Central memory CD4-positive, alpha-beta T cell (primary cell): Measurements from ENCODE around the gene ZNF664.

Experiments
- DNase-seq: peaks from one replicate; pipeline ENCODE4 v3.0.0; 2022

The ZNF664 gene

GRCh38 chr12:123991372-123991951, 18.4 kb downstream of the ZNF664 start:
- DNase-seq: no peak

DNA sequence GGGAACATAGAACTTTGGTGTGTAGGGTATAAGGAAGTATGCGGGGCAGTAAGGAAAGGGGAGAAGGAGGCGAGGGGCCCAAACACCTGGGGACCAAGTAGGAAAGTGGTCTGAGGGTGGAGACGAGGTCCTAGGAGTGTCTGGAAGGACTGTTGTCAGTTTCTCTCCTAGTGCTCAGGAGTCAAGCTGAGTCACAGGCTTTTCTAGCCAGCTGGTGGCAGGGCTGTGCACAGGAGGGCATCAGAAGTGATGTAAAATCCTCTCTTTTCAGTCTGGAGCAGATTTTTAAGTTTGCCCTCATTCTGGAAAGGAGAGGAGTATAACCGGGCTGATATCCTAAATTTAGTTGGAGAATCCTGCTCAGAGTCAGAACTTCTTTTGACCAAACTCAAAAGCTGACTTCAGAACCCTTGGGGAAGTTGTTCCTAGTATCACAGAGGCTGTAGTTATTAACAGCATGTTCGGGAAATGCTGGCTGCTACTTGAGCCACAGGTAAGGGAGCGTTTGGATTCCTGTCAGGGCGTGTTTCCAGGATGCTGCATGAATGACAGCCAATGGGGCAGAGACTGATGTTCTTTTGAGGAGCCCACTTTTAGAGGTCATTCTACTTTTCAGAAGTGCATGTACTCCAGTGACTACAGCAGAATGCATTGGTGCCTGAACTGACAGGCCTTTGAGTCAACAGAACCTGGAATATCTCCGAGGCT, 19.3 kb downstream of the ZNF664 start:
- no peak for DNase-seq

GRCh38 chr12:123995023-123995748, 22.2 kb downstream of the ZNF664 start:
- DNase-seq: no peak

DNA sequence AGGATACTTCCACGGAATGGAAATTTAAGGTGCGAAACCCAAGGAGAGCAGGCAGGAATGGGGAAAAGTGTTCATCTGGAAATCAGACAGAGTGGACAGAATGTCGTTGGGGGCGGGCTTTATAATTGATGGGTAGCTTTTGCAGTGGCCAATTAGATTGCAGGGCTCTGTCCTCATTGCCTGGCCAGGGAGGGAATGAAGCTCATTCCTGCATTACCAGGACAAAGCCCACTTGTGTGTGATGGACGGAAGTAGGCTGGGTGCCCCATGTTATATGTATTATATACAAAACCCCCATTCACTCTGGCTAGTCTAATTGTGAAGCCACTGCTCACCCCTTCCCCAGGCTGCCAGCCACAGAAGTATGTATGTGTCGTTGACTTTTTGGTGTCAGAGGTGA, 23.6 kb downstream of the ZNF664 start:
- no peak for DNase-seq

DNA sequence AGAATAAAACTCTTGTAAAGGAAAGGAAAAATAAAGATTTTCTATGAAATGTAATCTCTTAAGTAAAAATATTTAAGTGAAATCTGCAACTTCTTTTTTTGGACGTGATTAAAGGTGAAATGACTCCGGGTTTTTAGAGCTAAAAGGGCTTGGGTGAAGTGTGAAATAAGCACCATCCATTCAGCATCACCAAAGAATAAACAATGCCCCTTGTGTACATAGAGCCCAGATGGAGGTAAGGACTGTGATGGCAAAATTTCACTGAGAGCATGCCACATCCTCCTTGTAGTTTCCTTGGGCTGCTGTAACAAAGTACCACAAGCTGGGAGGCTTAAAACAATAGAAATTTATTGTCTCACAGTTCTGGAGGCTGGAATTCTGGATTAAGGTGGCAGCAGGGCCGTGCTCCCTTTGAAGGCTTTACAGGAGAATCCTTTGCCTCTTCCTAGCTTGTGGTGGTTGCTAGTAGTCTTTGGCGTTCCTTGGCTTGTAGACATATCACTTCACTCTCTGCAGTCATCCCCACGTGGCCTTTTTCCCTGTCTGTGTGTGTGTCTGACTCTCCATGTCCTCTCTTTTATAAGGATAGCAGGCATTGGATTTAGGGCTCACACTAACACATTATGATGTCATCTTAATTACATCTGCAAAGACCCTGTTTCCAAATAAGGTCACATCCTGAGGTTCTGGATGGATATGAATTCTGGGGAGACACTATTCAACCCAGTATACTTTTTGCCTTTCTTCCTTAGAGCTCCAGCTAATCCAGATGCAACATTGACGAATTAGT, 24.2 kb downstream of the ZNF664 start:
- DNase-seq: no peak

DNA sequence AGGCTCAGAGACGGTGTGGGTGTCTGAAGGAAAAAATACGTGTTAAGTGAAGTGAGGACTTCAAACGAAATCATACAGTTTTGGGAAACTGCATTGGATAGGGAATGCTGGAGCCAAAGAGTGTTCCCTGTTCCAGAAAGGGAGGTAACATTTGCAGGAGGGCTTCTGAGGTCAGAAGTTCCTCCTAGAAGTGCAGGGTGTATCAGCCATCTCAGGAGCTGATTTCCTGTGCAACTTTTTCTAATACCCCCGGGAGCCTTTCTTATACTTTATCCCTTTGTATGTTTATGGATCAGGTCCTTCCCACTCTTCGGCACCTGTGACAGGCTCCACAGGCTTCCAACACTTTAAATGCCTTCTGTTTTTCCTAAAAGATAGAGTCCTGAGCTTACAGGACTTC, 24.9 kb downstream of the ZNF664 start:
- DNase-seq: no peak

- no peak for DNase-seq
These were observed 25.5 kb downstream of the ZNF664 start for GRCh38 chr12:123998344-123998990.

GRCh38 chr12:123998991-123999359, 26.0 kb downstream of the ZNF664 start:
- DNase-seq: no peak

GRCh38 chr12:124000111-124000510, 27.1 kb downstream of the ZNF664 start:
- no peak for DNase-seq

GRCh38 chr12:124001343-124001742, 28.3 kb downstream of the ZNF664 start:
- no peak for DNase-seq

GRCh38 chr12:124002021-124002644, 29.1 kb downstream of the ZNF664 start:
- DNase-seq: no peak

- no peak for DNase-seq
These were observed 29.6 kb downstream of the ZNF664 start for GRCh38 chr12:124002654-124003053.

- no peak for DNase-seq
These were observed 31.3 kb downstream of the ZNF664 start for GRCh38 chr12:124004233-124004875.

- DNase-seq: peak; percentile 6
These were observed 33.2 kb downstream of the ZNF664 start for GRCh38 chr12:124006085-124006845.

DNA sequence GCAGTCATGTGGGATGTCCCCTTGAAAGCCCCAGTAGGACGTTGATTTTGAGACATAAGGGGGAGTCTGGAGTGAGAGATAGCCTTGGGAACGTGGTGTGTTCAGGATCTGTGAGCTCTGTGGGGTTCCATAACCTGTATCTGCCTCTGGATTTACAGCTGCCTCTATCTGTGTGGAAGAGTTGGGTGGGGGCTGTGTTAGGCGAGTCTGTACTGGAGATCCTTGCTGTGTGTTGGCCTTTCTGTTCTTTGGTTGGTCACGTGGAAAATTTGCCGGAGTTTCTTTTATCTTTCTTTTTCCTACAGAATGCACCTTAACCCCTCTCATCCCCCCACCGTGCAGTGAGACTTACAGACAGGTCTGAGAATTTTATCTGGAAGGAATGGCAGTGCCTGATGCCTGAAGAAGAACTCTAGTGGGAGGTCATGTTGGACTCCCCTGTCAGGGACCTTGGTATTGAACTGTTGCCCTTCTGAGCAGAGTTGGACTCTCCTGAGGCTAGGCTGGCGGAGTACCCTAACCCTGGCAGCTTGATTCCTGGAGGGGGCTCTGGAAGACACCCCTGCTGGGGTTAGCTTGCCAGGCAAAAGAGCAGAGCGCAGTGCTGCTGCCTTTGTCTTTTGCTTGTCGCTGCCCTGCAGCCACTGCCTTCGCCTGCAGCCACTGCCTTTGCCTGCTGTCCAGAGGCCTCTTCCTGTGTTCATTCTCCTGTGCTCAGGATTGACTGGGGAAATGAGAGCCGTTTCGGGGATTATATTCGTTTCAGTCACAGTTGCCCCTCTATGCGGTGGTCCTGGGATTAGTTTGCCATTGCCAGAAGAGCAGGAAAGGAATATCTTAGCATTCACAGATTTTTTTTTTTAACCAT, 34.1 kb downstream of the ZNF664 start:
- DNase-seq: no peak

- no peak for DNase-seq
These were observed 35.0 kb downstream of the ZNF664 start for GRCh38 chr12:124007826-124008570.

DNA sequence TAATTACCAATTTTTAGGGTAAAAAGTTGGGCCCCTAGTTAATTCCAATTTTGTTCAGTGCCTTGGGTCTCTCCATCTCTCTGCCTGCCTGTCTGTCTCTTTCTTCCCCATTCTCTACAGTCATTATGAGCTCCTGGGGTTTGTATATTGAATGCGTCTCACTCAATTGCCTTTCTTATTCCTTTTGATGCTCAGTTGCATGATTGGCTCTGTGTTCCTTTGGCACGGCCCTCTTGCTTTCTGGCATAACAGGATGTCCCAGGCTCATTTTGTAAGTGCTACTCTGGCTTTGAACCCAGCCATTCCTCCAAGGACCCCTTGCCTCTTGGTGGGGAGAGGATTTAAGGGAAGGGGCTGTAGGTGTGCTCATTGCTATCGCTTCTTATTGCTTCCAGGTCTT, 35.6 kb downstream of the ZNF664 start:
- no peak for DNase-seq

DNA sequence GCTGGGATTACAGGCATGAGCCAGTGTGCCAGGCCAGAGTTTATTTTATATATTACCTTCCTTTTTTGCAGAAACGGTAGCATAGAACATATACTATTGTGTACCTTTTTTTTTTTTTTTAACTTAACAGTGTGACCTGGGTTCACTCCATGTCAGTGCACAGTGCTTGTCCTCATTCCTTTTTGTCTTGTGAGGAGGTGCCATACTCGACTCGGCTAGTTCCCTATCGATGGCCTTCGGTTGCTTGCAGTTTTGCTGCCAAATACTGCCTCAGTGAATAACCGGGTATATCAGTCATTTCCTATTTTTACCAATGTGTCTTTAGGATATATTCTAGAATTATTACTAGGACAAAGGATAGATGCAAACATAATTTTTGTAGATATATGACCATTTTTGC, 36.8 kb downstream of the ZNF664 start:
- DNase-seq: no peak

DNA sequence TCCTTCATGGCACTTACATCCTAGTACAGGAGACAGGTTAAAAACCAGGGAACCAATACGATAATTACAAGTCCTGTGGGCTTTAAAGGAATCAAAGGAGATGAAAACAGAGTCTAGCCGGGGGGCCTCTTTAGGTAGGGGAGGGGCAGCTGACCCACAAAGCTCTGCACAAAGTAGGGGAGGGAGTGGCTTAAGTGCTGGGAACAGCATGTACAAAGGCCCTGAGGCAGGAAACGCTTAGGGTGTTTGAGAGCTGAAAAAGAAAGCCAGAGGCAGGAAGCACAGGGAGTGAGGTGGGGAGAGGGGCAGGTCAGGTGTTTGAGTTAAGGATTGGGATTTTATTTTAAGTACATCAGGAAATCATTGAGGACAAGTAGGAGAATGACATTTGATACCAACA, 37.7 kb downstream of the ZNF664 start:
- no peak for DNase-seq
